BLaER1 treated with 17β-estradiol and CSF1 and Interleukin-3, amounts not matched to agents 10 nM and 100 nM (cell line): ENCODE data around the gene SPRR2B.
A peak's percentile ranks its signal among the peaks of the same experiment; 100 is the strongest.
"Not testable (repeated sequence)": the region's sequence is repeated elsewhere in the genome, so short reads cannot be mapped to it uniquely, and the experiment has no call there.

Source experiments
- H3K27ac ChIP-seq, 11 experiments: shearing (Covaris generic); formaldehyde crosslinking; 2 replicates each; pipeline ENCODE4 v1.8.1; 2022
- H3K27me3 ChIP-seq, 11 experiments: shearing (Covaris generic); formaldehyde crosslinking; 2 replicates each; pipeline ENCODE4 v1.8.1; 2022
- H3K36me3 ChIP-seq, 11 experiments: shearing (Covaris generic); formaldehyde crosslinking; 2 replicates each; pipeline ENCODE4 v1.8.1; 2022
- H3K4me1 ChIP-seq, 10 experiments: shearing (Covaris generic); formaldehyde crosslinking; 2 replicates each; pipeline ENCODE4 v1.8.1; 2022
- H3K4me2 ChIP-seq, 11 experiments: shearing (Covaris generic); formaldehyde crosslinking; 2 replicates each; pipeline ENCODE4 v1.8.1; 2022
- H3K4me3 ChIP-seq, 10 experiments: shearing (Covaris generic); formaldehyde crosslinking; 2 replicates each; pipeline ENCODE4 v1.8.1; 2022
- H3K9ac ChIP-seq, 11 experiments: shearing (Covaris generic); formaldehyde crosslinking; 2 replicates each; pipeline ENCODE4 v1.8.1; 2022
- H3K9me3 ChIP-seq, 11 experiments: shearing (Covaris generic); formaldehyde crosslinking; replicated peaks in 1 of 11; 2 replicates each; pipeline ENCODE4 v1.8.1; 2022
- H4K20me1 ChIP-seq, 11 experiments: shearing (Covaris generic); formaldehyde crosslinking; 2 replicates each; pipeline ENCODE4 v1.8.1; 2022
- Cebpa-rat ChIP-seq, 11 experiments: shearing (Covaris generic); IDR thresholded peaks; 2 replicates each; pipeline ENCODE4 v1.8.1; 2022

SPRR2B gene

GRCh38 chr1:153024413-153024812 is 47.0 kb downstream of the SPRR2B start:
- Histone ChIP-seq H3K27me3 (peaks cover 0 to 90% (median 0%) of the 10 kb centered on the region in 11 experiments; a peak in 10 of 22 replicates), H4K20me1 (no peaks in the 10 kb centered on the region), H3K4me1 (peaks cover 15 to 37% (median 32%) of the 10 kb centered on the region in 10 experiments; a peak in 19 of 20 replicates), H3K4me2 (peak overlapping the region in 8 of 11 experiments; percentile 4 to 79 (median 64); a peak in 10 of 22 replicates), H3K36me3 (no peaks in the 10 kb centered on the region), H3K9me3 (peaks cover 0 to 20% (median 6%) of the 10 kb centered on the region in 11 experiments; a peak in 11 of 22 replicates), H3K9ac (no peak overlapping the region), H3K27ac (no peak overlapping the region), H3K4me3 (no peak overlapping the region)
- no peak for TF ChIP-seq Cebpa-rat (IDR thresholded peaks at IDR 0.05)

GRCh38 chr1:153023109-153023508 is 48.3 kb downstream of the SPRR2B start:
- H3K9me3 ChIP-seq = peaks cover 0 to 23% (median 18%) of the 10 kb centered on the region in 11 experiments; a peak in 17 of 22 replicates
- H3K9ac ChIP-seq = no peak overlapping the region
- peaks cover 15 to 37% (median 32%) of the 10 kb centered on the region in 10 experiments; a peak in 19 of 20 replicates for H3K4me1 ChIP-seq
- H3K36me3 ChIP-seq = no peaks in the 10 kb centered on the region
- H3K4me2 ChIP-seq = peak overlapping the region in 10 of 11 experiments; percentile 7 to 79 (median 62); a peak in 18 of 22 replicates
- peaks cover 0 to 87% (median 0%) of the 10 kb centered on the region in 11 experiments; a peak in 7 of 22 replicates for H3K27me3 ChIP-seq
- TF ChIP-seq Cebpa-rat (IDR thresholded peaks at IDR 0.05) = no peak
- no peak overlapping the region for H3K4me3 ChIP-seq
- H4K20me1 ChIP-seq = no peaks in the 10 kb centered on the region
- H3K27ac ChIP-seq = peak overlapping the region in 2 of 11 experiments; percentile 1 to 38; a peak in 2 of 22 replicates

GRCh38 chr1:153022340-153022739 is 49.1 kb downstream of the SPRR2B start:
- H3K36me3 ChIP-seq, H3K4me3 ChIP-seq, H4K20me1 ChIP-seq: not testable (repeated sequence)
- Histone ChIP-seq H3K9me3 (peaks cover 0 to 24% (median 20%) of the 10 kb centered on the region in 11 experiments; a peak in 17 of 22 replicates), H3K27ac (peak overlapping the region in 3 of 11 experiments; percentile 1 to 46 (median 38); a peak in 2 of 22 replicates), H3K4me2 (peak overlapping the region; percentile 52 to 79 (median 68); a peak in 21 of 22 replicates), H3K4me1 (peaks cover 15 to 37% (median 32%) of the 10 kb centered on the region in 10 experiments; a peak in 19 of 20 replicates), H3K9ac (peak overlapping the region in 2 of 11 experiments; percentile 2 to 35; a peak in 2 of 22 replicates), H3K27me3 (peaks cover 0 to 80% (median 0%) of the 10 kb centered on the region in 11 experiments; a peak in 7 of 22 replicates)

GRCh38 chr1:153021829-153022228 is 49.6 kb downstream of the SPRR2B start:
- Histone ChIP-seq H3K4me2 (peak overlapping the region; percentile 52 to 79 (median 68); a peak in 21 of 22 replicates), H3K9me3 (peaks cover 0 to 24% (median 20%) of the 10 kb centered on the region in 11 experiments; a peak in 17 of 22 replicates), H3K27ac (peak overlapping the region in 1 of 11 experiments; percentile 46; a peak in 2 of 22 replicates), H3K27me3 (peaks cover 0 to 75% (median 0%) of the 10 kb centered on the region in 11 experiments; a peak in 7 of 22 replicates), H3K4me1 (peaks cover 15 to 37% (median 32%) of the 10 kb centered on the region in 10 experiments; a peak in 19 of 20 replicates), H3K9ac (peak overlapping the region in 1 of 11 experiments; percentile 35; a peak in 1 of 22 replicates)
- H3K4me3 ChIP-seq, H4K20me1 ChIP-seq, H3K36me3 ChIP-seq: not testable (repeated sequence)
